Heart right ventricle (tissue), 16 donors: Measurements from ENCODE around the gene ZNF800. TPM values are rescaled to one million over a fixed set of nuclear protein-coding genes. Genes with fewer than 3 reads are reported as not detected.

ENCODE experiments used
- ATAC-seq, 8 donors: fragments of 200-7000 bp; cut with Tn5 transposase; one replicate each; pipeline ENCODE4 v1.9.1; 2020; ENCODE audit warnings: mild to moderate bottlenecking in 8 of 8, moderate library complexity in 8 of 8, moderate number of reproducible peaks in 1 of 8
- DNase-seq, 2 donors: peaks; one replicate each; pipeline ENCODE4 v3.0.0-alpha.2; 2020
- H3K27ac ChIP-seq, 10 donors: fragments of 200-600 bp; sonication (generic) in 2 of 10; one replicate each; pipeline versions ENCODE4 v1.5.0 to v1.8.0; 2020 to 2022; ENCODE audit warnings: mild to moderate bottlenecking in 3 of 10
- H3K27me3 ChIP-seq, 7 donors: fragments of 200-600 bp; one replicate each; pipeline ENCODE4 v1.8.0; 2021 to 2022; ENCODE audit warnings: mild to moderate bottlenecking in 2 of 7
- H3K36me3 ChIP-seq, 9 donors: fragments of 200-600 bp; sonication (generic) in 1 of 9; one replicate each; pipeline versions ENCODE4 v1.5.0 to v1.8.0; 2020 to 2022; ENCODE audit warnings: mild to moderate bottlenecking in 2 of 9
- H3K4me1 ChIP-seq, 9 donors: fragments of 200-600 bp; sonication (generic) in 1 of 9; one replicate each; pipeline versions ENCODE4 v1.5.0 to v1.8.0; 2020 to 2022; ENCODE audit warnings: mild to moderate bottlenecking in 4 of 9
- H3K4me3 ChIP-seq, 10 donors: fragments of 200-600 bp; sonication (generic) in 2 of 10; one replicate each; pipeline versions ENCODE4 v1.5.0 to v1.8.0; 2020 to 2022; ENCODE audit warnings: mild to moderate bottlenecking in 7 of 10, moderate library complexity in 2 of 10
- H3K9me3 ChIP-seq, 11 donors: fragments of 200-600 bp in 10 of 11; sonication (generic) in 2 of 11; one replicate each; pipeline versions ENCODE4 v1.5.0 to v1.8.0; 2013 to 2022; ENCODE audit warnings: mild to moderate bottlenecking in 2 of 11, control low read depth in 1 of 11, moderate library complexity in 1 of 11
- CTCF ChIP-seq, 9 donors: fragments of 200-600 bp; sonication (generic) in 2 of 9; IDR thresholded peaks; one replicate each; pipeline versions ENCODE4 v1.5.0 to v1.8.0; 2021 to 2022; ENCODE audit warnings: antibody characterized with exemption in 9 of 9, mild to moderate bottlenecking in 5 of 9, moderate library complexity in 1 of 9
- WGBS, 2 donors: extraction: QIAGEN DNeasy Blood & Tissue Kit; methylation state at CpG; one replicate each; pipeline ENCODE4 v1.1.7; 2013; ENCODE audit warnings: inconsistent platforms in 1 of 2; 5-methylcytosine and 5-hydroxymethylcytosine counted together
- intact Hi-C, 10 donors: fragments of 100-400 bp; cut with DNase I; formaldehyde crosslinking; loops; one replicate each; pipeline versions ENCODE4 v1.11.1 to v1.14.2; 2022
- polyA plus RNA-seq, 2 donors: library from polyadenylated mRNA; stranded (reverse); fragments of 200-250 nt; gene quantifications; one replicate each; pipeline ENCODE4 v1.2.3, GENCODE V29; 2013
- total RNA-seq, 10 donors: library from RNA; stranded (reverse); fragmentation: NEBNext Ultra II Directional in 3 of 10; extraction: Animal tissue kit (Norgen Biotek cat#: 25700) in 3 of 10; gene quantifications; one replicate each; pipeline versions ENCODE4 v1.2.1 to v1.2.4, GENCODE V29; 2021 to 2023
- donor health status: Arrhythmogenic right ventricular cardiomyopathy.
- donor health status: ischemic (EF 13 %, LVEDD 7.1; RV severe dilation, severe dysfunction).
- donor health status: healthy with polysubstance abuse.
- donor health status: DM: no; HTN: yes; CAD: no.
- donor health status: DM: no; HTN: no; CAD: no.
- donor health status: ischemic (EF 25% LVEDD 6.9; RV normal size, moderate dysfunction).
- donor health status: ischemic (EF 25% LVEDD 5.7; RV mildly dilated, moderate dysfunction).
- donor health status: healthy.
- donor health status: DM: yes; HTN: yes; CAD: no.
- donor health status: Ischemic cardiomyopathy.
- donor health status: ischemic (EF 35%, LVEDD 5.7; RV mildly dilated, moderate dysfunction).
- donor health status: nonischemic (EF 11% LVEDD 7.7; RV severe dilation, severe dysfunction).
- donor health status: DM: yes; HTN: yes; CAD: no.
- donor health status: PGD.
- donor health status: ischemic (EF 29% LVEDD 5.4; RV normal size, mild dysfunction).
- donor health status: nonischemic (EF 23%, LVEDD 6.1; RV moderate dilation, normal function).

The ZNF800 gene
- total and polyA plus RNA-seq, 12 donors, result 3.4 to 35.8 (median 23.2) TPM

- DNase-seq, result peak in 1 of 2 donors; percentile 13
- intact Hi-C loops, result loop anchor here in 6 of 10 donors (5.0 to 10.0 kb wide), 5 partner anchors 46 to 194 kb away; partner anchors contain the start of genes ARF5 (in 5 of the 6) and GCC1 (in 5 of the 6)
- Histone ChIP-seq H3K4me1 (peaks cover 0 to 40% (median 36%) of the 10 kb centered on the region in 9 donors), H3K27me3 (peaks cover 0 to 4% (median 0%) of the 10 kb centered on the region in 7 donors), H3K36me3 (peaks cover 0 to 23% (median 5%) of the 10 kb centered on the region in 9 donors), H3K4me3 (peak overlapping the region; percentile 81 to 100 (median 90)), H3K9me3 (no peaks in the 10 kb centered on the region), H3K27ac (peak overlapping the region in 9 of 10 donors; percentile 93 to 99 (median 97))
- ATAC-seq, result peak in 2 of 8 donors; percentile 3 to 7
- WGBS, 2 donors, result 3 to 5% methylated on average over 28 of the region's 28 CpGs
- TF ChIP-seq CTCF (IDR thresholded peaks at IDR 0.05), result no peak
Observed at GRCh38 chr7:127393368-127394058, 1.0 kb upstream of the ZNF800 start.

GRCh38 chr7:127392182-127392565 is 334 bp downstream of the ZNF800 start:
- peaks cover 0 to 49% (median 40%) of the 10 kb centered on the region in 9 donors for H3K4me1 ChIP-seq
- peak overlapping the region; percentile 81 to 100 (median 90) for H3K4me3 ChIP-seq
- no peaks in the 10 kb centered on the region for H3K27me3 ChIP-seq
- peaks cover 0 to 35% (median 5%) of the 10 kb centered on the region in 9 donors for H3K36me3 ChIP-seq
- H3K27ac ChIP-seq, result peak overlapping the region; percentile 83 to 99 (median 97)
- 0% methylated on average over 48 of the region's 48 CpGs for WGBS, 2 donors
- intact Hi-C loops, result loop anchor here in 6 of 10 donors (5.0 to 10.0 kb wide), 5 partner anchors 45 to 195 kb away; partner anchors contain the start of genes ARF5 (in 5 of the 6) and GCC1 (in 5 of the 6)
- ATAC-seq, result peak in 7 of 8 donors; percentile 51 to 88 (median 71)
- DNase-seq, result peak in 1 of 2 donors; percentile 45
- H3K9me3 ChIP-seq, result no peaks in the 10 kb centered on the region
- peak in 1 of 9 donors; percentile 29 for TF ChIP-seq CTCF (IDR thresholded peaks at IDR 0.05)

GRCh38 chr7:127391591-127392181 is 822 bp downstream of the ZNF800 start:
- peak overlapping the region; percentile 81 to 100 (median 90) for H3K4me3 ChIP-seq
- peak in 7 of 8 donors; percentile 1 to 77 (median 26) for ATAC-seq
- no peaks in the 10 kb centered on the region for H3K27me3 ChIP-seq
- no peaks in the 10 kb centered on the region for H3K9me3 ChIP-seq
- intact Hi-C loops, result loop anchor here in 6 of 10 donors (5.0 to 10.0 kb wide), 5 partner anchors 44 to 196 kb away; partner anchors contain the start of genes ARF5 (in 5 of the 6) and GCC1 (in 5 of the 6)
- DNase-seq, result peak; percentile 6 to 60
- peaks cover 0 to 40% (median 5%) of the 10 kb centered on the region in 9 donors for H3K36me3 ChIP-seq
- peaks cover 0 to 54% (median 40%) of the 10 kb centered on the region in 9 donors for H3K4me1 ChIP-seq
- H3K27ac ChIP-seq, result peak overlapping the region; percentile 83 to 99 (median 97)
- TF ChIP-seq CTCF (IDR thresholded peaks at IDR 0.05), result no peak
- WGBS, 2 donors, result 1% methylated on average over 59 to 64 of the region's 66 CpGs
